HepG2 (cell line): ENCODE measurements around the gene ORMDL3. TPM values are rescaled to one million over a fixed set of nuclear protein-coding genes. Genes with fewer than 3 reads are reported as not detected.

ENCODE experiments used
- ARNTL ChIP-seq: sonication (generic); formaldehyde crosslinking; IDR thresholded peaks from 2 replicates; pipeline ENCODE4 v1.4.0; 2020; ENCODE audit warnings: mild to moderate bottlenecking, missing genetic modification reagents
- ERF ChIP-seq: IDR thresholded peaks from 2 replicates; pipeline ENCODE4 v1.6.1; 2018; ENCODE audit warnings: missing biosample characterization, missing genetic modification reagents
- HMG20B ChIP-seq: conservative IDR thresholded peaks from 2 replicates; pipeline ENCODE4 v1.6.1; 2016; ENCODE audit warnings: missing genetic modification reagents, missing compliant biosample characterization
- KAT7 ChIP-seq: IDR thresholded peaks from 2 replicates; pipeline ENCODE4 v1.6.1; 2018; ENCODE audit warnings: borderline replicate concordance, missing compliant biosample characterization
- KLF11 ChIP-seq: IDR thresholded peaks from 2 replicates; pipeline ENCODE4 v1.6.1; 2016; ENCODE audit warnings: missing compliant biosample characterization
- NRL ChIP-seq: sonication (generic); formaldehyde crosslinking; IDR thresholded peaks from 2 replicates; pipeline ENCODE4 v1.5.0; 2020; ENCODE audit warnings: missing genetic modification reagents, mild to moderate bottlenecking, moderate library complexity, borderline replicate concordance
- PCBP2 ChIP-seq: fragments of 200-400 bp; formaldehyde crosslinking; optimal IDR thresholded peaks from 2 replicates; pipeline ENCODE3; 2018; ENCODE audit warnings: low read length, low read depth; ENCODE audit not compliant: poor library complexity, severe bottlenecking
- PPARG ChIP-seq: conservative IDR thresholded peaks from 2 replicates; pipeline ENCODE4 v1.6.1; 2016; ENCODE audit warnings: missing biosample characterization, missing genetic modification reagents
- REST ChIP-seq, 2 experiments: IDR thresholded peaks; 2 replicates each; pipeline ENCODE4 v1.6.1; 2011 to 2012; ENCODE audit warnings: low read length in 2 of 2, borderline replicate concordance in 1 of 2, low read depth in 1 of 2, mild to moderate bottlenecking in 1 of 2, moderate library complexity in 1 of 2
- RFX1 ChIP-seq: fragments of 450-650 bp; IDR thresholded peaks from 2 replicates; pipeline ENCODE4 v1.6.1; 2017
- RFXAP ChIP-seq: sonication (generic); formaldehyde crosslinking; IDR thresholded peaks from 2 replicates; pipeline ENCODE4 v1.4.0; 2020; ENCODE audit warnings: missing genetic modification reagents, borderline replicate concordance
- TARDBP ChIP-seq: sonication (generic); formaldehyde crosslinking; IDR thresholded peaks from 2 replicates; pipeline ENCODE4 v1.8.0; 2022; ENCODE audit warnings: mild to moderate bottlenecking, missing genetic modification reagents
- THAP7 ChIP-seq: sonication (generic); formaldehyde crosslinking; IDR thresholded peaks from 2 replicates; pipeline ENCODE4 v1.8.1; 2023; ENCODE audit warnings: mild to moderate bottlenecking, missing genetic modification reagents
- TRIM22 ChIP-seq: fragments of 450-650 bp; IDR thresholded peaks from 2 replicates; pipeline ENCODE4 v1.6.1; 2017
- ZFP1 ChIP-seq: IDR thresholded peaks from 2 replicates; pipeline ENCODE4 v1.6.1; 2016
- ZFYVE20 ChIP-seq: sonication (generic); formaldehyde crosslinking; IDR thresholded peaks from 2 replicates; pipeline ENCODE4 v1.8.0; 2023; ENCODE audit warnings: low read depth, mild to moderate bottlenecking, moderate library complexity, missing genetic modification reagents, borderline replicate concordance
- ZNF260 ChIP-seq: sonication (generic); formaldehyde crosslinking; IDR thresholded peaks from 2 replicates; pipeline ENCODE4 v1.4.0; 2020; ENCODE audit warnings: missing genetic modification reagents, low read depth, mild to moderate bottlenecking, borderline replicate concordance
- ZNF34 ChIP-seq: sonication (generic); formaldehyde crosslinking; IDR thresholded peaks from 2 replicates; pipeline ENCODE4 v1.4.0; 2020; ENCODE audit warnings: mild to moderate bottlenecking, missing genetic modification reagents, borderline replicate concordance
- ZNF543 ChIP-seq: sonication (generic); formaldehyde crosslinking; IDR thresholded peaks from 2 replicates; pipeline ENCODE4 v1.4.0; 2020; ENCODE audit warnings: mild to moderate bottlenecking, missing genetic modification reagents
- ZNF547 ChIP-seq: sonication (generic); formaldehyde crosslinking; IDR thresholded peaks from 2 replicates; pipeline ENCODE4 v1.5.1; 2020; ENCODE audit warnings: mild to moderate bottlenecking, missing genetic modification reagents
- ZSCAN30 ChIP-seq: sonication (generic); formaldehyde crosslinking; IDR thresholded peaks from 2 replicates; pipeline ENCODE4 v1.5.0; 2020; ENCODE audit warnings: mild to moderate bottlenecking, missing genetic modification reagents
- ZUFSP ChIP-seq: sonication (generic); formaldehyde crosslinking; IDR thresholded peaks from 2 replicates; pipeline ENCODE4 v1.9.0; 2021; ENCODE audit warnings: missing genetic modification reagents, mild to moderate bottlenecking, borderline replicate concordance
- ZZZ3 ChIP-seq: sonication (generic); formaldehyde crosslinking; IDR thresholded peaks from 2 replicates; pipeline ENCODE4 v1.4.0; 2020; ENCODE audit warnings: missing genetic modification reagents, mild to moderate bottlenecking, borderline replicate concordance
- polyA plus RNA-seq, 8 experiments: library from polyadenylated mRNA; depleted of rRNA in 3 of 8; stranded (reverse) in 7 of 8; unstranded in 1 of 8; fragments of >200 nt; fragmentation: Illumina TruSeq in 4 of 8; extraction: Trizol in 4 of 8; gene quantifications; 2 replicates each; pipeline versions ENCODE4 v1.2.1 to v1.2.3, GENCODE V29; 2011 to 2016; ENCODE audit warnings: low read depth in 4 of 8, missing spikeins in 1 of 8, mixed read lengths in 1 of 8; ENCODE audit not compliant: insufficient read depth in 1 of 8
- total RNA-seq, 5 experiments: library from RNA; depleted of rRNA; stranded (reverse); fragments of >200 nt; fragmentation: Illumina TruSeq; extraction: Trizol; gene quantifications; 2 replicates each; pipeline ENCODE4 v1.2.3, GENCODE V29; 2016; ENCODE audit warnings: low read depth in 1 of 5

Gene ORMDL3
- total and polyA plus RNA-seq, 2 of the 13 experiments (the other 11 are each of a cell fraction or from before 2014, with no cell fraction given), result 181 to 384 TPM

- no peak for TF ChIP-seq REST (IDR thresholded peaks at IDR 0.05; ENCODE audit: borderline replicate concordance in 1 of 2, low read depth in 1 of 2, low read length in 2 of 2)
- peak; percentile 94 for TF ChIP-seq RFXAP
- TF ChIP-seq PCBP2, result no peak
- peak; percentile 77 for TF ChIP-seq PPARG (CRISPR knock-in tag)
- TF ChIP-seq KLF11 (CRISPR knock-in tag), result 0 out of 2 replicates have a peak, but pooled peaks have one; percentile 10
- TF ChIP-seq HMG20B, result peak; percentile 50; the same call in 1 of the 2 replicates
- TF ChIP-seq ZSCAN30 (CRISPR knock-in tag), result peak; percentile 64; the same call in 1 of the 2 replicates
- no peak; the same call in 1 of the 2 replicates for TF ChIP-seq KAT7 (CRISPR knock-in tag)
- peak; percentile 67; the same call in 1 of the 2 replicates for TF ChIP-seq THAP7 (CRISPR knock-in tag)
- no peak; the same call in 1 of the 2 replicates for TF ChIP-seq NRL (CRISPR knock-in tag)
- peak; percentile 78; the same call in 1 of the 2 replicates for TF ChIP-seq TARDBP (CRISPR knock-in tag)
- no peak for TF ChIP-seq ZUFSP (CRISPR knock-in tag)
- no peak for TF ChIP-seq ZZZ3 (CRISPR knock-in tag)
- TF ChIP-seq ZFYVE20 (CRISPR knock-in tag), result no peak; the same call in 1 of the 2 replicates
- TF ChIP-seq ZFP1, result peak; percentile 90; the same call in 1 of the 2 replicates
- TF ChIP-seq ZNF547 (CRISPR knock-in tag), result no peak
- 0 out of 2 replicates have a peak, but pooled peaks have one; percentile 23 for TF ChIP-seq ZNF34 (CRISPR knock-in tag)
- peak; percentile 66 for TF ChIP-seq ZNF543 (CRISPR knock-in tag)
- peak; percentile 59 for TF ChIP-seq ARNTL (CRISPR knock-in tag)
- peak; percentile 79 for TF ChIP-seq ERF (CRISPR knock-in tag)
- no peak for TF ChIP-seq ZNF260
- TF ChIP-seq TRIM22, result no peak
- no peak for TF ChIP-seq RFX1
These were observed at the start of gene ORMDL3, which contains the start of gene LRRC3C (continued) for GRCh38 chr17:39927101-39927928.
